Choroid plexus epithelial cell (primary cell): ENCODE data around the gene ALKBH3.
A peak's percentile ranks its signal among the peaks of the same experiment; 100 is the strongest.

Experiments used
- DNase-seq: peaks from one replicate; pipeline ENCODE4 v3.0.0-alpha.2; 2010; ENCODE audit warnings: low read depth
- H3K4me3 ChIP-seq: 2 replicates; pipeline ENCODE4 v1.5.1; 2011; ENCODE audit warnings: low read depth, mild to moderate bottlenecking, control low read depth, low read length, moderate library complexity
- CTCF ChIP-seq: conservative IDR thresholded peaks from 2 replicates; pipeline ENCODE4 v1.5.1; 2011; ENCODE audit warnings: low read depth, mild to moderate bottlenecking, control low read depth, inconsistent platforms, low read length, moderate library complexity

Gene ALKBH3

GRCh38 chr11:43937434-43938411 lies 57.1 kb downstream of the ALKBH3 start:
- peak; percentile 61 for TF ChIP-seq CTCF
- DNase-seq, result peak; percentile 86
- no peak overlapping the region for H3K4me3 ChIP-seq

DNA sequence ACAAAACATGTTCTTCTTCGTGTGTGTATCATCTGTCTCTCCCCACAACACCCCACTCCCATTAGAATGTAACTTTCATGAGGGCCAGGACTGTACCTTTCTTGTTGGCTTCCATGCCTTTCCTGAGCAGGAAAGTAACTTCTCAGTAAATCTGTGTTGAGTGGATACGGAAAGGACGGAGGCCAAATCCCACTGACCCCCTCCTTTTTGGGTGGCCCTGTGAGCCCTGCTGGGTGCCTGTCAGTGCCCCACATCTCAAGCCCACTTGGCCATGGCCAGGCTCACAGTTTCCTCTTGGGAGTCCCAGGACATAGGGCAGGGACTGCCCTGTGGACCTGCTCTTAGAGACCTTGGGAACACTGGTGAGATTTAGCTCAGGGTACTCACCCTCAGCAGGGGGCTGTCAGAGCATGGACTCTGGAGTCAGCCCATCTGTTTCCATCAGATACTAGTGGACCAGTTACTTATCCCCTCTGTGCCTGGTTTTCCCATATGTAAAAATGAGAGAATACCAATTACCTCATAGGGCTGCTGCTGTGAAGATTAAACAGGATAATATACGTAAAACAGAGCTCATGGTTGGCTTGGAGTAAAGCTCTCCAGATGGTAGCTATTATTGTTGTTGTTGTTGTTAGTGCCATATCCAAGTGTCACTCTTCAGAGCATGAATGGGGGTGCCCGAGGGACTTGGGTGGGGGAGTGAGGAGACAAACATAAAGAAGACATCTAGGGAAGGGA lies 60.8 kb downstream of the ALKBH3 start:
- DNase-seq, result peak; percentile 63
- TF ChIP-seq CTCF, result no peak
- peak overlapping the region; percentile 85 for H3K4me3 ChIP-seq

GRCh38 chr11:43942662-43943371 lies 62.2 kb downstream of the ALKBH3 start:
- H3K4me3 ChIP-seq, result peak overlapping the region; percentile 85
- TF ChIP-seq CTCF, result no peak
- DNase-seq, result peak; percentile 64

- H3K4me3 ChIP-seq, result peak overlapping the region; percentile 85
- TF ChIP-seq CTCF, result no peak
- peak; percentile 50 for DNase-seq
Observed at GRCh38 chr11:43943372-43943930, 62.8 kb downstream of the ALKBH3 start.

GRCh38 chr11:43943931-43944751 lies 63.5 kb downstream of the ALKBH3 start:
- DNase-seq, result peak; percentile 76
- no peak for TF ChIP-seq CTCF
- H3K4me3 ChIP-seq, result peak overlapping the region; percentile 85
